Measurements from ENCODE around the gene LUZP2. TPM values are rescaled to one million over a fixed set of nuclear protein-coding genes. Genes with fewer than 3 reads are reported as not detected.

LUZP2 gene
- total and polyA plus RNA-seq, 4 donors, result 0.05 TPM; not detected in 3

GRCh38 chr11:24885580-24886173 is 388.8 kb downstream of the LUZP2 start:
- Histone ChIP-seq H3K9ac (ENCODE audit: low read depth in 1 of 2, low read length in 2 of 2) (no peak overlapping the region), H3K27me3 (ENCODE audit: control insufficient read depth in 4 of 4, insufficient read depth in 4 of 4, low read length in 3 of 4) (no peaks in the 10 kb centered on the region), H3K9me3 (ENCODE audit: control insufficient read depth in 4 of 4, low read length in 3 of 4) (no peaks in the 10 kb centered on the region), H3K36me3 (ENCODE audit: control insufficient read depth in 4 of 4, insufficient read depth in 3 of 4, low read depth in 1 of 4, low read length in 3 of 4) (no peaks in the 10 kb centered on the region), H3K4me3 (ENCODE audit: low read depth in 1 of 3, low read length in 3 of 3) (no peak overlapping the region), H3K4me1 (ENCODE audit: control insufficient read depth in 4 of 4, insufficient read depth in 4 of 4, low read length in 3 of 4) (no peaks in the 10 kb centered on the region), H3K27ac (ENCODE audit: low read depth in 1 of 2, low read length in 2 of 2) (no peak overlapping the region)
- 74% methylated on average over 4 of the region's 4 CpGs for WGBS
- TF ChIP-seq HNF4A (conservative IDR thresholded peaks at IDR 0.05) (no peak), TAF1 (conservative IDR thresholded peaks at IDR 0.05) (no peak), ZBTB33 (IDR thresholded peaks at IDR 0.05) (no peak), NR2F2 (IDR thresholded peaks at IDR 0.05) (no peak), JUND (IDR thresholded peaks at IDR 0.05) (no peak), RXRA (IDR thresholded peaks at IDR 0.05) (no peak), RAD21 (IDR thresholded peaks at IDR 0.05) (no peak), EGR1 (IDR thresholded peaks at IDR 0.05; ENCODE audit: low read depth in 2 of 2) (no peak), FOXA2 (IDR thresholded peaks at IDR 0.05) (no peak), HNF4G (IDR thresholded peaks at IDR 0.05) (no peak), YY1 (IDR thresholded peaks at IDR 0.05) (no peak), SP1 (IDR thresholded peaks at IDR 0.05) (no peak)
- DNase-seq (ENCODE audit: low spot score), result no peak

- H3K4me1 ChIP-seq (ENCODE audit: control insufficient read depth in 4 of 4, insufficient read depth in 4 of 4, low read length in 3 of 4), result no peaks in the 10 kb centered on the region
- DNase-seq (ENCODE audit: low spot score), result no peak
- H3K4me3 ChIP-seq (ENCODE audit: low read depth in 1 of 3, low read length in 3 of 3), result no peak overlapping the region
- H3K27ac ChIP-seq (ENCODE audit: low read depth in 1 of 2, low read length in 2 of 2), result no peak overlapping the region
- TF ChIP-seq ZBTB33 (IDR thresholded peaks at IDR 0.05), result no peak
- TF ChIP-seq REST (IDR thresholded peaks at IDR 0.05), result no peak
- TF ChIP-seq GABPA (IDR thresholded peaks at IDR 0.05 in 1 of 2, conservative IDR thresholded peaks at IDR 0.05 in 1 of 2), result no peak
- no peak for TF ChIP-seq MAX (IDR thresholded peaks at IDR 0.05)
- no peak for TF ChIP-seq SP1 (IDR thresholded peaks at IDR 0.05)
- no peak for TF ChIP-seq FOXA1 (IDR thresholded peaks at IDR 0.05)
- no peak for TF ChIP-seq YY1 (IDR thresholded peaks at IDR 0.05)
- no peak for TF ChIP-seq JUND (IDR thresholded peaks at IDR 0.05)
- TF ChIP-seq TAF1 (conservative IDR thresholded peaks at IDR 0.05), result no peak
- no peak for TF ChIP-seq FOXA2 (IDR thresholded peaks at IDR 0.05)
- TF ChIP-seq ATF3 (IDR thresholded peaks at IDR 0.05), result no peak
- no peak for TF ChIP-seq EGR1 (IDR thresholded peaks at IDR 0.05; ENCODE audit: low read depth in 2 of 2)
- no peak for TF ChIP-seq CTCF (IDR thresholded peaks at IDR 0.05; ENCODE audit: low read depth, low read length, missing input control)
- TF ChIP-seq HNF4G (IDR thresholded peaks at IDR 0.05), result no peak
- TF ChIP-seq HNF4A (conservative IDR thresholded peaks at IDR 0.05), result no peak
- TF ChIP-seq NR2F2 (IDR thresholded peaks at IDR 0.05), result no peak
- TF ChIP-seq RXRA (IDR thresholded peaks at IDR 0.05), result no peak
- no peak for TF ChIP-seq RAD21 (IDR thresholded peaks at IDR 0.05)
- H3K36me3 ChIP-seq (ENCODE audit: control insufficient read depth in 4 of 4, insufficient read depth in 3 of 4, low read depth in 1 of 4, low read length in 3 of 4), result no peaks in the 10 kb centered on the region
- no peak overlapping the region for H3K9ac ChIP-seq (ENCODE audit: low read depth in 1 of 2, low read length in 2 of 2)
- WGBS, result 72% methylated on average over 4 of the region's 4 CpGs
- no peaks in the 10 kb centered on the region for H3K9me3 ChIP-seq (ENCODE audit: control insufficient read depth in 4 of 4, low read length in 3 of 4)
- H3K27me3 ChIP-seq (ENCODE audit: control insufficient read depth in 4 of 4, insufficient read depth in 4 of 4, low read length in 3 of 4), result no peaks in the 10 kb centered on the region
Measured at GRCh38 chr11:24886880-24887619, 390.2 kb downstream of the LUZP2 start.

Measured in liver (tissue), 9 donors.